HEK293 (cell line): ENCODE data around the gene CARS1.

Experiments used
- CTCF ChIA-PET: fragments of 350-600 bp; formaldehyde crosslinking; extraction: SDS; loops from one replicate; lab custom pipeline; 2021; ENCODE audit warnings: antibody characterized with exemption; lab: Yijun Ruan, JAX
- POLR2A ChIA-PET: fragments of 300-600 bp; formaldehyde crosslinking; extraction: SDS; loops from one replicate; lab custom pipeline; 2020; ENCODE audit warnings: antibody characterized with exemption, inconsistent platforms; lab: Yijun Ruan, JAX
- H3K27ac ChIP-seq: fragments of 200-500 bp; sonication (Bioruptor generic); 2 replicates; pipeline ENCODE4 v1.5.1; 2014; ENCODE audit warnings: low read depth, low read length, control low read depth, inconsistent platforms; ENCODE audit errors: extremely low read depth
- H3K36me3 ChIP-seq, 2 experiments: fragments of 200-500 bp in 1 of 2; sonication (Bioruptor generic) in 1 of 2; 1 replicate in 1 of 2; 2 replicates in 1 of 2; pipeline ENCODE4 v1.5.1; 2014 to 2017; ENCODE audit warnings: inconsistent platforms in 2 of 2, low read length in 2 of 2; ENCODE audit not compliant: control insufficient read depth in 2 of 2, insufficient read depth in 1 of 2
- H3K4me1 ChIP-seq: fragments of 200-500 bp; sonication (Bioruptor generic); 2 replicates; pipeline ENCODE4 v1.5.1; 2014; ENCODE audit warnings: mild to moderate bottlenecking, low read length, inconsistent platforms; ENCODE audit not compliant: control insufficient read depth, insufficient read depth
- H3K4me3 ChIP-seq: 2 replicates; pipeline ENCODE4 v1.5.1; 2011; ENCODE audit warnings: low read depth, mild to moderate bottlenecking, control low read depth, low read length, moderate library complexity
- H3K9me3 ChIP-seq: fragments of 200-500 bp; sonication (Bioruptor generic); 2 replicates; pipeline ENCODE4 v1.5.1; 2014; ENCODE audit warnings: low read depth, low read length, inconsistent platforms; ENCODE audit not compliant: control insufficient read depth, insufficient read depth
- AEBP2 ChIP-seq: fragments of 450-650 bp; formaldehyde crosslinking; IDR thresholded peaks from 2 replicates; pipeline ENCODE4 v1.5.1; 2016; ENCODE audit warnings: missing biosample characterization, missing genetic modification characterization, borderline replicate concordance
- FEZF1 ChIP-seq: fragments of 450-650 bp; formaldehyde crosslinking; IDR thresholded peaks from 2 replicates; pipeline ENCODE4 v1.5.1; 2016; ENCODE audit warnings: missing biosample characterization, missing genetic modification characterization
- GLIS2 ChIP-seq: fragments of 450-650 bp; formaldehyde crosslinking; IDR thresholded peaks from 2 replicates; pipeline ENCODE4 v1.5.1; 2016; ENCODE audit warnings: missing biosample characterization, missing genetic modification characterization
- HOXD13 ChIP-seq: sonication (generic); formaldehyde crosslinking; IDR thresholded peaks from 2 replicates; pipeline ENCODE4 v1.8.0; 2022; ENCODE audit warnings: missing genetic modification reagents, borderline replicate concordance
- KLF7 ChIP-seq: fragments of 450-650 bp; formaldehyde crosslinking; IDR thresholded peaks from 2 replicates; pipeline ENCODE4 v1.5.1; 2016; ENCODE audit warnings: missing biosample characterization, missing genetic modification characterization, borderline replicate concordance
- PRDM4 ChIP-seq: fragments of 450-650 bp; formaldehyde crosslinking; IDR thresholded peaks from 2 replicates; pipeline ENCODE4 v1.5.1; 2017; ENCODE audit warnings: missing biosample characterization, missing genetic modification characterization
- PRDM6 ChIP-seq: fragments of 450-650 bp; formaldehyde crosslinking; IDR thresholded peaks from 2 replicates; pipeline ENCODE4 v1.5.1; 2017; ENCODE audit warnings: missing biosample characterization, missing genetic modification characterization
- RBAK ChIP-seq: fragments of 450-650 bp; formaldehyde crosslinking; IDR thresholded peaks from 2 replicates; pipeline ENCODE4 v1.5.1; 2016; ENCODE audit warnings: missing biosample characterization, missing genetic modification characterization
- ZBTB1 ChIP-seq: fragments of 450-650 bp; formaldehyde crosslinking; IDR thresholded peaks from 2 replicates; pipeline ENCODE4 v1.5.1; 2016; ENCODE audit warnings: missing biosample characterization, missing genetic modification characterization
- ZBTB21 ChIP-seq: fragments of 450-650 bp; formaldehyde crosslinking; IDR thresholded peaks from 2 replicates; pipeline ENCODE4 v1.5.1; 2017; ENCODE audit warnings: missing biosample characterization, missing genetic modification characterization
- ZBTB6 ChIP-seq: fragments of 450-650 bp; formaldehyde crosslinking; IDR thresholded peaks from 2 replicates; pipeline ENCODE4 v1.5.1; 2017; ENCODE audit warnings: missing biosample characterization, missing genetic modification characterization
- ZBTB7A ChIP-seq: fragments of 450-650 bp; formaldehyde crosslinking; IDR thresholded peaks from 2 replicates; pipeline ENCODE4 v1.5.1; 2016; ENCODE audit warnings: low read depth, missing biosample characterization, missing genetic modification characterization
- ZFHX2 ChIP-seq: fragments of 450-650 bp; formaldehyde crosslinking; conservative IDR thresholded peaks from 2 replicates; pipeline ENCODE4 v1.5.1; 2016; ENCODE audit warnings: missing biosample characterization, missing genetic modification characterization
- ZNF133 ChIP-seq: fragments of 450-650 bp; formaldehyde crosslinking; IDR thresholded peaks from 2 replicates; pipeline ENCODE4 v1.5.1; 2016; ENCODE audit warnings: missing biosample characterization, missing genetic modification characterization
- ZNF146 ChIP-seq: fragments of 450-650 bp; formaldehyde crosslinking; IDR thresholded peaks from 2 replicates; pipeline ENCODE4 v1.5.1; 2016; ENCODE audit warnings: missing biosample characterization, missing genetic modification characterization
- ZNF157 ChIP-seq: fragments of 450-650 bp; formaldehyde crosslinking; IDR thresholded peaks from 2 replicates; pipeline ENCODE4 v1.5.1; 2016; ENCODE audit warnings: missing biosample characterization, missing genetic modification characterization
- ZNF184 ChIP-seq: fragments of 450-650 bp; IDR thresholded peaks from 2 replicates; pipeline ENCODE4 v1.5.1; 2018; ENCODE audit warnings: missing biosample characterization, mild to moderate bottlenecking, missing genetic modification characterization
- ZNF221 ChIP-seq: fragments of 450-650 bp; formaldehyde crosslinking; IDR thresholded peaks from 2 replicates; pipeline ENCODE4 v1.5.1; 2017; ENCODE audit warnings: missing biosample characterization, missing genetic modification characterization, borderline replicate concordance
- ZNF274 ChIP-seq, 2 experiments: fragments of 200-500 bp in 1 of 2; fragments of 450-650 bp in 1 of 2; sonication (Bioruptor generic) in 1 of 2; formaldehyde crosslinking in 1 of 2; IDR thresholded peaks; 2 replicates each; pipeline versions ENCODE4 v1.5.1 to v1.6.1; 2014 to 2016; ENCODE audit warnings: borderline replicate concordance in 1 of 2, inconsistent platforms in 1 of 2, low read length in 1 of 2, missing biosample characterization in 1 of 2, missing genetic modification characterization in 1 of 2
- ZNF341 ChIP-seq: fragments of 450-650 bp; formaldehyde crosslinking; IDR thresholded peaks from 2 replicates; pipeline ENCODE4; 2016; ENCODE audit warnings: low read depth, missing biosample characterization, missing genetic modification characterization
- ZNF362 ChIP-seq: fragments of 450-650 bp; formaldehyde crosslinking; IDR thresholded peaks from 2 replicates; pipeline ENCODE4 v1.5.1; 2016; ENCODE audit warnings: missing biosample characterization, missing genetic modification characterization
- ZNF37A ChIP-seq: fragments of 450-650 bp; IDR thresholded peaks from 2 replicates; pipeline ENCODE4 v1.5.1; 2018; ENCODE audit warnings: missing biosample characterization, missing genetic modification characterization
- ZNF398 ChIP-seq: fragments of 450-650 bp; formaldehyde crosslinking; IDR thresholded peaks from 2 replicates; pipeline ENCODE4 v1.5.1; 2017; ENCODE audit warnings: missing biosample characterization, missing genetic modification characterization
- ZNF548 ChIP-seq: fragments of 450-650 bp; formaldehyde crosslinking; IDR thresholded peaks from 2 replicates; pipeline ENCODE4 v1.5.1; 2016; ENCODE audit warnings: missing biosample characterization, missing genetic modification characterization
- ZNF660 ChIP-seq: fragments of 450-650 bp; IDR thresholded peaks from 2 replicates; pipeline ENCODE4 v1.5.1; 2018; ENCODE audit warnings: missing biosample characterization, mild to moderate bottlenecking, missing genetic modification characterization
- ZNF776 ChIP-seq: fragments of 450-650 bp; formaldehyde crosslinking; IDR thresholded peaks from 2 replicates; pipeline ENCODE4 v1.5.0; 2017; ENCODE audit warnings: missing biosample characterization, missing genetic modification characterization, borderline replicate concordance
- ZNF830 ChIP-seq: fragments of 450-650 bp; IDR thresholded peaks from 2 replicates; pipeline ENCODE4 v1.5.0; 2018; ENCODE audit warnings: missing biosample characterization, missing genetic modification characterization, low read depth, mild to moderate bottlenecking, moderate library complexity
- ZNF843 ChIP-seq: fragments of 450-650 bp; formaldehyde crosslinking; IDR thresholded peaks from 2 replicates; pipeline ENCODE4 v1.5.1; 2016; ENCODE audit warnings: missing biosample characterization, missing genetic modification characterization
- ZSCAN23 ChIP-seq: fragments of 450-650 bp; formaldehyde crosslinking; IDR thresholded peaks from 2 replicates; pipeline ENCODE4 v1.5.1; 2016; ENCODE audit warnings: missing biosample characterization, missing genetic modification characterization

CARS1 gene

GRCh38 chr11:3052109-3052479 is 5.1 kb downstream of the CARS1 start:
- ChIA-PET CTCF (interaction anchor here (0.5 to 9.0 kb wide), 7 partner anchors 14 to 182 kb away, joined by 3 to 98 read pairs (median 4); no protein-coding TSS in a partner anchor), POLR2A (interaction anchor here (0.6 to 1.0 kb wide), 2 partner anchors 60 to 1051 kb away, joined by 3 to 4 read pairs; partner anchors contain the start of gene NAP1L4)
- H3K4me1 ChIP-seq = peaks cover 24% of the 10 kb centered on the region
- H3K36me3 ChIP-seq = peaks cover 0 to 20% of the 10 kb centered on the region in 2 experiments; a peak in 1 of 3 replicates
- no peaks in the 10 kb centered on the region for H3K9me3 ChIP-seq
- no peak overlapping the region for H3K4me3 ChIP-seq
- H3K27ac ChIP-seq = no peak overlapping the region
- TF ChIP-seq ZBTB6 = no peak
- no peak for TF ChIP-seq ZNF548 (tag by site-specific recombination)
- no peak for TF ChIP-seq ZNF157 (tag by site-specific recombination)
- no peak for TF ChIP-seq KLF7
- TF ChIP-seq ZNF146 = no peak
- no peak for TF ChIP-seq ZBTB21 (tag by site-specific recombination)
- no peak for TF ChIP-seq ZNF776 (tag by site-specific recombination)
- 0 out of 2 replicates have a peak, but pooled peaks have one; percentile 54 for TF ChIP-seq PRDM4 (tag by site-specific recombination)
- no peak for TF ChIP-seq ZSCAN23
- no peak for TF ChIP-seq ZNF341
- TF ChIP-seq ZNF184 (tag by site-specific recombination) = 0 out of 2 replicates have a peak, but pooled peaks have one; percentile 49
- no peak for TF ChIP-seq ZNF362 (tag by site-specific recombination)
- no peak for TF ChIP-seq ZFHX2 (tag by site-specific recombination)
- no peak for TF ChIP-seq ZNF398
- 0 out of 2 replicates have a peak, but pooled peaks have one; percentile 21 for TF ChIP-seq GLIS2 (tag by site-specific recombination)
- TF ChIP-seq ZNF221 (tag by site-specific recombination) = no peak
- TF ChIP-seq ZNF133 (tag by site-specific recombination) = no peak
- TF ChIP-seq ZNF274 (IDR thresholded peaks at IDR 0.05; ENCODE audit: low read length) = no peak
- TF ChIP-seq ZNF274 (tag by site-specific recombination; IDR thresholded peaks at IDR 0.05; ENCODE audit: borderline replicate concordance) = no peak
- 0 out of 2 replicates have a peak, but pooled peaks have one; percentile 69 for TF ChIP-seq ZNF830 (tag by site-specific recombination)
- TF ChIP-seq PRDM6 (tag by site-specific recombination) = peak; percentile 71
- TF ChIP-seq ZNF843 (tag by site-specific recombination) = 0 out of 2 replicates have a peak, but pooled peaks have one; percentile 48
- 0 out of 2 replicates have a peak, but pooled peaks have one; percentile 41 for TF ChIP-seq ZNF37A (tag by site-specific recombination)
- TF ChIP-seq ZBTB7A (tag by site-specific recombination) = no peak
- no peak for TF ChIP-seq AEBP2
- no peak for TF ChIP-seq RBAK (tag by site-specific recombination)
- no peak for TF ChIP-seq ZBTB1 (tag by site-specific recombination)
- peak; percentile 65 for TF ChIP-seq FEZF1 (tag by site-specific recombination)
- peak; percentile 89 for TF ChIP-seq ZNF660 (tag by site-specific recombination)
- TF ChIP-seq HOXD13 (CRISPR knock-in tag) = peak; percentile 48; the same call in 1 of the 2 replicates
